Mammary epithelial cell (primary cell): Measurements from ENCODE around the gene BPIFB2.

Experiments
- CTCF ChIP-seq, 2 donors: IDR thresholded peaks in 1 of 2; conservative IDR thresholded peaks in 1 of 2; 2 replicates each; pipeline ENCODE4 v1.5.1; 2011 to 2012; ENCODE audit warnings: inconsistent platforms in 2 of 2, low read length in 2 of 2, mild to moderate bottlenecking in 2 of 2, control low read depth in 1 of 2, low read depth in 1 of 2; ENCODE audit not compliant: insufficient read depth in 1 of 2; ENCODE audit errors: extremely low read depth in 1 of 2
- EZH2 ChIP-seq: IDR thresholded peaks from 2 replicates; pipeline ENCODE4 v1.6.1; 2012; ENCODE audit warnings: low read length, inconsistent platforms, borderline replicate concordance

GRCh38 chr20:32993496-32994050 is 13.9 kb upstream of the BPIFB2 start:
- no peak for TF ChIP-seq CTCF (conservative IDR thresholded peaks at IDR 0.05 in 1 of 2, IDR thresholded peaks at IDR 0.05 in 1 of 2; ENCODE audit: extremely low read depth in 1 of 2, insufficient read depth in 1 of 2, low read depth in 1 of 2, low read length in 2 of 2)
- TF ChIP-seq EZH2 = no peak
